ENCODE results near the gene PRKCZ. TPM values are rescaled to one million over a fixed set of nuclear protein-coding genes. Genes with fewer than 3 reads are reported as not detected.

PRKCZ gene
- total RNA-seq, 2 experiments from 2014 or later = 8.0 to 10.0 TPM

DNA sequence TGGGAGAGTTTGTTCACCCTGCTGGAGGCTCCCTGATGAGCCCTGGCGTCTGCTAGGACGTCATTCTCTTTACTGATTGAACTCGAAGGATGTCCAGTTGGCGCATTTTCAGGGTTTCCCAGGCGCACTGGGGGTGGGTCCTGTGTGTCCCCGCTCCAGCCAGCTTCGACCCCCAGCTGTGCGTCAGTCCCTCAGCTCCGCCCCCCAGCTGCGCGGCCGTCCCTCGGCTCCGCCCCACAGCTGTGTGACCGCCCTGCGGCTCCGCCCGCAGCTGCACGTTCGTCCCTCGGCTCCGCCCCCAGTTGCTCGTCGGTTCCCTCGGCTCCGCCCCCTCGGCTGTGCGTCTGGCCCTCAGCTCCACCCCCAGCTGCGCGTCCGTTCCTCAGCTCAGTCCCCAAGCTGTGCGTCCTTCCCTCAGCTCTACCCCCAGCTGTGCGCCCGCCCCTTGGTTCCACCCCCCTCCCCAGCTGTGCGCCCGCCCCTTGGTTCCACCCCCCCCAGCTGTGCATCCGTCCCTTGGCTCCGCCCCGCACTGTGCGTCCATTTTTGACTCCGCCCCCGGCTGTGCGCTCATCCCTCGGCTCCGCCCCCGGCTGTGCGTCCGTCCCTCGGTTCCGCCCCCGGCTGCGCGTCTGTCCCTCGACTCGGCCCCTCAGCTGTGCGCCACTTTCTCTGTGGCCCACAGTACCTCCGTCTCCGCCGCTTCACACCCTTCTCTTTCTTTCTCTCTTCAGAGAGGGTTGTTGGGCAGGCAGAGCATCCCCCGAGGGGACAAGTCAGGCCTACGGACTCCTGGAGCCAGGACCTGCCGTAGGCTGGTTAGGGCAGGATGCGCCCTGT is 83.0 kb downstream of the PRKCZ start:
- intact Hi-C loops (cut with micrococcal nuclease; ENCODE audit: unreplicated experiment) = loop anchor here (2.0 kb wide), 1 partner anchor 214 kb away; the partner anchor contains the start of gene TMEM52
- Histone ChIP-seq H3K79me2 (ENCODE audit: insufficient read depth, low read depth, low read length) (no peaks in the 10 kb centered on the region), H3K4me2 (ENCODE audit: low read length) (peak overlapping the region; percentile 81), H3K36me3 (ENCODE audit: insufficient read depth, low read length) (no peaks in the 10 kb centered on the region), H3K4me3 (ENCODE audit: low read depth, low read length, poor library complexity, severe bottlenecking) (peak overlapping the region; percentile 63), H3K4me1 (ENCODE audit: insufficient read depth, low read length, poor library complexity, severe bottlenecking) (peaks cover 7% of the 10 kb centered on the region), H4K20me1 (ENCODE audit: insufficient read depth, low read length) (no peaks in the 10 kb centered on the region), H3K9me3 (ENCODE audit: low read length) (no peaks in the 10 kb centered on the region), H3K9me2 (ENCODE audit: insufficient read depth, low read length) (no peaks in the 10 kb centered on the region), H2AFZ (ENCODE audit: low read length) (0 out of 2 replicates have a peak overlapping the region, but pooled peaks have one; percentile 21), H3K27ac (ENCODE audit: low read depth, low read length, poor library complexity, severe bottlenecking) (no peak overlapping the region)
- ChIA-PET CTCF (ENCODE audit: unreplicated experiment) (interaction anchor here (0.5 to 1.0 kb wide), 5 partner anchors 9 to 349 kb away, joined by 3 to 6 read pairs (median 4); no protein-coding TSS in a partner anchor), POLR2A (interaction anchor here (0.7 kb wide), 1 partner anchor 19 kb away, joined by 3 read pairs; no protein-coding TSS in a partner anchor)
- TF ChIP-seq, protein P1, sequence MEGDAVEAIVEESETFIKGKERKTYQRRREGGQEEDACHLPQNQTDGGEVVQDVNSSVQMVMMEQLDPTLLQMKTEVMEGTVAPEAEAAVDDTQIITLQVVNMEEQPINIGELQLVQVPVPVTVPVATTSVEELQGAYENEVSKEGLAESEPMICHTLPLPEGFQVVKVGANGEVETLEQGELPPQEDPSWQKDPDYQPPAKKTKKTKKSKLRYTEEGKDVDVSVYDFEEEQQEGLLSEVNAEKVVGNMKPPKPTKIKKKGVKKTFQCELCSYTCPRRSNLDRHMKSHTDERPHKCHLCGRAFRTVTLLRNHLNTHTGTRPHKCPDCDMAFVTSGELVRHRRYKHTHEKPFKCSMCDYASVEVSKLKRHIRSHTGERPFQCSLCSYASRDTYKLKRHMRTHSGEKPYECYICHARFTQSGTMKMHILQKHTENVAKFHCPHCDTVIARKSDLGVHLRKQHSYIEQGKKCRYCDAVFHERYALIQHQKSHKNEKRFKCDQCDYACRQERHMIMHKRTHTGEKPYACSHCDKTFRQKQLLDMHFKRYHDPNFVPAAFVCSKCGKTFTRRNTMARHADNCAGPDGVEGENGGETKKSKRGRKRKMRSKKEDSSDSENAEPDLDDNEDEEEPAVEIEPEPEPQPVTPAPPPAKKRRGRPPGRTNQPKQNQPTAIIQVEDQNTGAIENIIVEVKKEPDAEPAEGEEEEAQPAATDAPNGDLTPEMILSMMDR (conservative IDR thresholded peaks at IDR 0.05; ENCODE audit: low read length) = no peak
- no peak for TF ChIP-seq EZH2phosphoT487 (IDR thresholded peaks at IDR 0.05; ENCODE audit: borderline replicate concordance, low read depth, low read length)
- DNase-seq (ENCODE audit: low spot score) = peak; percentile 98
- BruUV-seq (replicated peaks) = no TSS peak

DNA sequence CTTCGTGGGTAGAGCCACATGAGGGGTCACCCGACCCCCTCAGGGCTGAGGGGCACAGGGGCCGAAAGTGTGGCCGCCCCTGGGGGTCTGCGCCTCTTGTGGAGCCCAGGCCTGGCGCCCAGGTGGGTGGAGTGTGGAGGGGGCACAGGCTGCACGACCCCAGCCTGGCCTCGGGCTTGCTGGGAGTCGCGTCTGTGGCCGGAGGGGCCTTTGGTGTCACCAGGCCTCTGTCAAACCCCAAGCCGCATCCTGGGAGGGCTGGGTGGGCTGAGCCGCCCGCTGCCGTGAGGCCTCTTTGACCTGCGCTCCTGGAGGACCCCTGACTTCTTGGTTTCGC is 83.6 kb downstream of the PRKCZ start:
- no TSS peak for BruUV-seq (replicated peaks)
- ChIA-PET POLR2A (no interaction called here), CTCF (ENCODE audit: unreplicated experiment) (interaction anchor here (0.6 to 1.0 kb wide), 3 partner anchors 90 to 349 kb away, joined by 3 to 6 read pairs (median 3); no protein-coding TSS in a partner anchor)
- peak overlapping the region; percentile 63 for H3K4me3 ChIP-seq (ENCODE audit: low read depth, low read length, poor library complexity, severe bottlenecking)
- no peaks in the 10 kb centered on the region for H3K36me3 ChIP-seq (ENCODE audit: insufficient read depth, low read length)
- no peaks in the 10 kb centered on the region for H3K9me3 ChIP-seq (ENCODE audit: low read length)
- H3K79me2 ChIP-seq (ENCODE audit: insufficient read depth, low read depth, low read length) = no peaks in the 10 kb centered on the region
- no peaks in the 10 kb centered on the region for H3K9me2 ChIP-seq (ENCODE audit: insufficient read depth, low read length)
- H4K20me1 ChIP-seq (ENCODE audit: insufficient read depth, low read length) = no peaks in the 10 kb centered on the region
- peak overlapping the region; percentile 81 for H3K4me2 ChIP-seq (ENCODE audit: low read length)
- 0 out of 2 replicates have a peak overlapping the region, but pooled peaks have one; percentile 21 for H2AFZ ChIP-seq (ENCODE audit: low read length)
- intact Hi-C loops (cut with micrococcal nuclease; ENCODE audit: unreplicated experiment) = loop anchor here (2.0 kb wide), 1 partner anchor 215 kb away; the partner anchor contains the start of gene TMEM52
- H3K4me1 ChIP-seq (ENCODE audit: insufficient read depth, low read length, poor library complexity, severe bottlenecking) = peaks cover 7% of the 10 kb centered on the region
- no peak for DNase-seq (ENCODE audit: low spot score)
- no peak for TF ChIP-seq EZH2phosphoT487 (IDR thresholded peaks at IDR 0.05; ENCODE audit: borderline replicate concordance, low read depth, low read length)
- TF ChIP-seq, protein P1 (conservative IDR thresholded peaks at IDR 0.05; ENCODE audit: low read length) = no peak
- no peak overlapping the region for H3K27ac ChIP-seq (ENCODE audit: low read depth, low read length, poor library complexity, severe bottlenecking)

DNA sequence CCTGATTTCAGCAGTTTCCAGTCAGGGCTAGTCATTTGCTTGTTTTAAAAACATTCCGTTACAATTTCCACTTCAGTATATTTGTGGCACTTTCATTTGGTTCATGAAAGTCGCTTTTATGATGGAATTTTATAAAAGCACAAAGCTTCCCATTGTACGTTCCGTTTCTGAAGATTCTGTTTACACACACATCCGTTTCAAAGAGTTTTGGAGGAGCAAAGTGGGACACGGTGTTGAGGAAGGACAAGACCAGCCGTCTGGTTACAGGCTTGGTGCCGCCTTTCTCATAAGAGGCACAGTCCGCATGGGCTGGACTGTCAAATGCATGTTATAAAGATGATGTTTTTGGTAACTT is 84.0 kb downstream of the PRKCZ start:
- intact Hi-C loops (cut with micrococcal nuclease; ENCODE audit: unreplicated experiment) = no loop called here
- no peak overlapping the region for H3K27ac ChIP-seq (ENCODE audit: low read depth, low read length, poor library complexity, severe bottlenecking)
- H3K36me3 ChIP-seq (ENCODE audit: insufficient read depth, low read length) = no peaks in the 10 kb centered on the region
- DNase-seq (ENCODE audit: low spot score) = no peak
- H4K20me1 ChIP-seq (ENCODE audit: insufficient read depth, low read length) = no peaks in the 10 kb centered on the region
- no peak for TF ChIP-seq EZH2phosphoT487 (IDR thresholded peaks at IDR 0.05; ENCODE audit: borderline replicate concordance, low read depth, low read length)
- TF ChIP-seq, protein P1 (conservative IDR thresholded peaks at IDR 0.05; ENCODE audit: low read length) = no peak
- H3K9me2 ChIP-seq (ENCODE audit: insufficient read depth, low read length) = no peaks in the 10 kb centered on the region
- H3K9me3 ChIP-seq (ENCODE audit: low read length) = no peaks in the 10 kb centered on the region
- no peak overlapping the region for H3K4me3 ChIP-seq (ENCODE audit: low read depth, low read length, poor library complexity, severe bottlenecking)
- CTCF ChIA-PET (ENCODE audit: unreplicated experiment) = no interaction called here
- H2AFZ ChIP-seq (ENCODE audit: low read length) = no peak overlapping the region
- no peak overlapping the region for H3K4me2 ChIP-seq (ENCODE audit: low read length)
- no peaks in the 10 kb centered on the region for H3K79me2 ChIP-seq (ENCODE audit: insufficient read depth, low read depth, low read length)
- BruUV-seq (replicated peaks) = no TSS peak
- peaks cover 7% of the 10 kb centered on the region for H3K4me1 ChIP-seq (ENCODE audit: insufficient read depth, low read length, poor library complexity, severe bottlenecking)
- POLR2A ChIA-PET = no interaction called here
